PC-3 (cell line): ENCODE data around the gene NSUN3. TPM values are rescaled to one million over a fixed set of nuclear protein-coding genes. Genes with fewer than 3 reads are reported as not detected.

Experiments
- ATAC-seq: fragments of 200-7000 bp; cut with Tn5 transposase; 2 replicates; pipeline ENCODE4 v1.9.1; 2020; ENCODE audit warnings: mild to moderate bottlenecking, moderate library complexity
- BruUV-seq: library from RNA; stranded (reverse); fragments of 400-500 nt; replicated peaks from 2 replicates; lab custom pipeline; 2021; lab: Mats Ljungman, UMichigan
- CTCF ChIA-PET: fragments of 300-600 bp; sonication (Branson Sonifier 250); formaldehyde crosslinking; loops from one replicate; lab custom pipeline; 2022; ENCODE audit warnings: antibody characterized with exemption; lab: Charles Lee
- POLR2A ChIA-PET: fragments of 300-600 bp; sonication (Branson Sonifier 250); formaldehyde crosslinking; loops from one replicate; lab custom pipeline; 2022; ENCODE audit warnings: antibody characterized with exemption; ENCODE audit not compliant: unreplicated experiment; lab: Charles Lee
- DNase-seq: peaks from one replicate; pipeline ENCODE4 v3.0.0-alpha.2; 2015
- H2AFZ ChIP-seq: fragments of 300-600 bp; sonication (generic); 2 replicates; pipeline ENCODE4 v1.6.0; 2016; ENCODE audit warnings: antibody characterized with exemption, low read length
- H3F3A ChIP-seq: fragments of 300-600 bp; sonication (generic); one replicate; pipeline ENCODE4 v1.6.0; 2017; ENCODE audit warnings: antibody characterized with exemption, low read length, control low read depth, mild to moderate bottlenecking; ENCODE audit not compliant: unreplicated experiment
- H3K27ac ChIP-seq: fragments of 300-600 bp; sonication (generic); 2 replicates; pipeline ENCODE4 v1.5.1; 2016; ENCODE audit warnings: mild to moderate bottlenecking, low read length
- H3K27me3 ChIP-seq: fragments of 300-600 bp; sonication (generic); 2 replicates; pipeline ENCODE4 v1.6.1; 2016; ENCODE audit warnings: low read length, mixed read lengths
- H3K36me3 ChIP-seq: fragments of 300-600 bp; sonication (generic); 2 replicates; pipeline ENCODE4 v1.6.1; 2016; ENCODE audit warnings: low read depth, mixed run types, low read length, mixed read lengths
- H3K4me1 ChIP-seq: fragments of 300-600 bp; sonication (generic); 2 replicates; pipeline ENCODE4 v1.5.1; 2016; ENCODE audit warnings: low read length; ENCODE audit not compliant: insufficient read depth
- H3K4me2 ChIP-seq: fragments of 300-600 bp; sonication (generic); 2 replicates; pipeline ENCODE4 v1.6.0; 2016; ENCODE audit warnings: low read length
- H3K4me3 ChIP-seq: fragments of 300-600 bp; sonication (generic); 2 replicates; pipeline ENCODE4 v1.5.1; 2016; ENCODE audit warnings: mild to moderate bottlenecking, low read length, mixed read lengths
- H3K79me2 ChIP-seq: fragments of 300-600 bp; sonication (generic); 2 replicates; pipeline ENCODE4 v1.6.1; 2017; ENCODE audit warnings: low read length, mixed read lengths
- H3K9ac ChIP-seq: fragments of 300-600 bp; sonication (generic); 2 replicates; pipeline ENCODE4 v1.6.0; 2016; ENCODE audit warnings: mild to moderate bottlenecking, low read length
- H3K9me2 ChIP-seq: fragments of 300-600 bp; sonication (generic); replicated peaks from 2 replicates; pipeline ENCODE4 v1.6.1; 2016; ENCODE audit warnings: mixed run types, low read length, mixed read lengths
- H3K9me3 ChIP-seq: fragments of 300-600 bp; sonication (generic); 2 replicates; pipeline ENCODE4 v1.6.1; 2016; ENCODE audit warnings: low read length, mixed read lengths
- H4K20me1 ChIP-seq: fragments of 300-600 bp; sonication (generic); 2 replicates; pipeline ENCODE4 v1.6.1; 2016; ENCODE audit warnings: low read length, mixed read lengths
- EZH2 ChIP-seq: fragments of 300-600 bp; sonication (generic); IDR thresholded peaks from one replicate; pipeline ENCODE4 v1.6.1; 2017; ENCODE audit warnings: antibody characterized with exemption, mild to moderate bottlenecking, low read length; ENCODE audit not compliant: unreplicated experiment
- EZH2phosphoT487 ChIP-seq: fragments of 300-600 bp; sonication (generic); IDR thresholded peaks from 2 replicates; pipeline ENCODE4 v1.6.1; 2018; ENCODE audit warnings: mild to moderate bottlenecking, antibody characterized with exemption, low read length, borderline replicate concordance
- intact Hi-C: fragments of 100-400 bp; cut with micrococcal nuclease; formaldehyde crosslinking; loops from 2 replicates; pipeline ENCODE4 v1.9.0; 2023
- total RNA-seq: library from RNA; depleted of rRNA; stranded (reverse); fragments of >200 nt; gene quantifications from 2 replicates; pipeline ENCODE4 v1.2.3, GENCODE V29; 2014
- TF ChIP-seq, protein P1 (sequence below): fragments of 300-600 bp; sonication (generic); conservative IDR thresholded peaks from 2 replicates; pipeline ENCODE4 v1.5.1; 2017; ENCODE audit warnings: antibody characterized with exemption, low read depth, mild to moderate bottlenecking, low read length

Gene NSUN3
- total RNA-seq, 1 experiment from 2014 or later: 4.4 TPM

- Histone ChIP-seq H3K36me3 (peaks cover 6% of the 10 kb centered on the region; the same call in 1 of the 2 replicates), H4K20me1 (no peaks in the 10 kb centered on the region), H3K4me3 (no peak overlapping the region), H3K4me2 (no peak overlapping the region), H3K9me2 (no peaks in the 10 kb centered on the region), H3K9me3 (no peaks in the 10 kb centered on the region), H3K27ac (no peak overlapping the region), H3K27me3 (no peaks in the 10 kb centered on the region), H2AFZ (no peak overlapping the region), H3K79me2 (no peaks in the 10 kb centered on the region), H3K9ac (no peak overlapping the region), H3F3A (no peaks in the 10 kb centered on the region), H3K4me1 (no peaks in the 10 kb centered on the region)
- TF ChIP-seq EZH2: no peak
- TF ChIP-seq, protein P1, sequence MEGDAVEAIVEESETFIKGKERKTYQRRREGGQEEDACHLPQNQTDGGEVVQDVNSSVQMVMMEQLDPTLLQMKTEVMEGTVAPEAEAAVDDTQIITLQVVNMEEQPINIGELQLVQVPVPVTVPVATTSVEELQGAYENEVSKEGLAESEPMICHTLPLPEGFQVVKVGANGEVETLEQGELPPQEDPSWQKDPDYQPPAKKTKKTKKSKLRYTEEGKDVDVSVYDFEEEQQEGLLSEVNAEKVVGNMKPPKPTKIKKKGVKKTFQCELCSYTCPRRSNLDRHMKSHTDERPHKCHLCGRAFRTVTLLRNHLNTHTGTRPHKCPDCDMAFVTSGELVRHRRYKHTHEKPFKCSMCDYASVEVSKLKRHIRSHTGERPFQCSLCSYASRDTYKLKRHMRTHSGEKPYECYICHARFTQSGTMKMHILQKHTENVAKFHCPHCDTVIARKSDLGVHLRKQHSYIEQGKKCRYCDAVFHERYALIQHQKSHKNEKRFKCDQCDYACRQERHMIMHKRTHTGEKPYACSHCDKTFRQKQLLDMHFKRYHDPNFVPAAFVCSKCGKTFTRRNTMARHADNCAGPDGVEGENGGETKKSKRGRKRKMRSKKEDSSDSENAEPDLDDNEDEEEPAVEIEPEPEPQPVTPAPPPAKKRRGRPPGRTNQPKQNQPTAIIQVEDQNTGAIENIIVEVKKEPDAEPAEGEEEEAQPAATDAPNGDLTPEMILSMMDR: no peak
- TF ChIP-seq EZH2phosphoT487: no peak
- ChIA-PET POLR2A (no interaction called here), CTCF (no interaction called here)
- no TSS peak for BruUV-seq
- DNase-seq (no peak), ATAC-seq (no peak)
- intact Hi-C loops: no loop called here
Observed at GRCh38 chr3:94095111-94095510, 32.2 kb downstream of the NSUN3 start.

DNA sequence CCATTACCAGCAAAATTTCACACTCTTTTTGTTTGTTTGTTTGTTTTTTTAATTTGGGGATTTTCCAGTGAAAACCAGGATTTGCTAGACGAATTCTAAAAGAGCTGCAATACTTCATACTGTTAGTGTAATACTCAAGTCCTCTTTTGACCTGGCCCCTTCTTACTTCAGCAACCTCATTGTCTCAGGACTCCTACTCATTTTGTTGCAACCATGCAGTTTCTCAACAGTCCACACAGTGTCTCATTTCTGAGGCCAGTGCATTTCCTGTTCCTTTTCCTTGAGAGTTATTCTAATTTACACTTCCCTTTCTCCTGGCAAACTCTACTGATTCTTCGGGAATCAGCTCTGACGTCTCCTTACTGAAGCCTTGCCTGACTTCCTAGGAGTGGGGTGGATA, 35.6 kb downstream of the NSUN3 start:
- Histone ChIP-seq H3K79me2 (no peaks in the 10 kb centered on the region), H3K4me3 (no peak overlapping the region), H3K27ac (no peak overlapping the region), H3K4me1 (no peaks in the 10 kb centered on the region), H3F3A (no peaks in the 10 kb centered on the region), H4K20me1 (no peaks in the 10 kb centered on the region), H3K9me2 (no peaks in the 10 kb centered on the region), H3K9me3 (no peaks in the 10 kb centered on the region), H3K4me2 (no peak overlapping the region), H3K36me3 (peaks cover 4% of the 10 kb centered on the region; the same call in 1 of the 2 replicates), H3K9ac (no peak overlapping the region), H2AFZ (no peak overlapping the region), H3K27me3 (no peaks in the 10 kb centered on the region)
- CTCF ChIA-PET: no interaction called here
- DNase-seq (no peak), ATAC-seq (peak; percentile 54; the same call in 1 of the 2 replicates)
- BruUV-seq: no TSS peak
- TF ChIP-seq, protein P1: no peak
- TF ChIP-seq EZH2phosphoT487: no peak
- no peak for TF ChIP-seq EZH2
- POLR2A ChIA-PET: no interaction called here
- intact Hi-C loops: no loop called here

DNA sequence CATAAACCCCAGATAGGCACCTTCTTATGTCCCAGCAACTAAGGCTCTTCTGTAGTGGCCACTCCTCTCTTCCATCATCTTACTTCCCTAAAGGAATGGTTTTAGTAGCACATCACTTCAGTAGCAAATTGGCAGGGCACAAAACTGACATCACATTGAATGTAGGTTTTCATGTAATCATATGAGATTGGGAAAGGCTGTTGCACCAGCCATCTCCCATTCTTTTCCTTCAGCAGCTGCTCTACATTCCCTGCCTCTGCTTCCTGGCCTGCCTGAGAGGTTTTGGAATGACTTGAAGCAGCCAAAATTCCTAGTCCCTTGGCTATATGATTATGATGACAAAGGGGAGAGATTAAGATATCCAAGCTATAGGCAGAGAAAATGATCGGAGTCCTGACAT, 36.5 kb downstream of the NSUN3 start:
- Histone ChIP-seq H3K36me3 (peaks cover 4% of the 10 kb centered on the region; the same call in 1 of the 2 replicates), H2AFZ (no peak overlapping the region), H3K9me2 (no peaks in the 10 kb centered on the region), H3K4me3 (no peak overlapping the region), H3K4me1 (no peaks in the 10 kb centered on the region), H3K4me2 (no peak overlapping the region), H4K20me1 (no peaks in the 10 kb centered on the region), H3K9me3 (no peaks in the 10 kb centered on the region), H3K27ac (no peak overlapping the region), H3K79me2 (no peaks in the 10 kb centered on the region), H3K27me3 (no peaks in the 10 kb centered on the region), H3K9ac (no peak overlapping the region), H3F3A (no peaks in the 10 kb centered on the region)
- intact Hi-C loops: no loop called here
- BruUV-seq: no TSS peak
- DNase-seq: no peak
- POLR2A ChIA-PET: no interaction called here
- ATAC-seq: no peak
- TF ChIP-seq, protein P1: no peak
- TF ChIP-seq EZH2phosphoT487 (no peak), EZH2 (no peak)
- CTCF ChIA-PET: no interaction called here
